ENCODE measurements around the gene EXTL1.

EXTL1 gene

GRCh38 chr1:26047278-26047874, 25.8 kb downstream of the EXTL1 start:
- TF ChIP-seq NFIC (IDR thresholded peaks at IDR 0.05) (no peak), USF1 (IDR thresholded peaks at IDR 0.05) (no peak), MAX (IDR thresholded peaks at IDR 0.05) (no peak), EGR1 (IDR thresholded peaks at IDR 0.05) (no peak), RAD21 (IDR thresholded peaks at IDR 0.05; ENCODE audit: low read depth) (no peak), REST (IDR thresholded peaks at IDR 0.05; ENCODE audit: low read depth) (no peak), YY1 (IDR thresholded peaks at IDR 0.05; ENCODE audit: low read depth) (no peak), CEBPB (IDR thresholded peaks at IDR 0.05) (no peak), FOXM1 (IDR thresholded peaks at IDR 0.05; ENCODE audit: borderline replicate concordance, low read depth) (no peak), TAF1 (IDR thresholded peaks at IDR 0.05; ENCODE audit: low read depth) (no peak), EP300 (IDR thresholded peaks at IDR 0.05; ENCODE audit: borderline replicate concordance) (no peak), CREB1 (IDR thresholded peaks at IDR 0.05; ENCODE audit: low read depth) (no peak), TCF12 (IDR thresholded peaks at IDR 0.05; ENCODE audit: low read depth) (no peak)

- TF ChIP-seq USF1 (IDR thresholded peaks at IDR 0.05), result peak; percentile 87
- no peak for TF ChIP-seq EGR1 (IDR thresholded peaks at IDR 0.05)
Observed at GRCh38 chr1:26049531-26050247, 28.1 kb downstream of the EXTL1 start.

GRCh38 chr1:26050248-26050640, 28.7 kb downstream of the EXTL1 start:
- no peak for TF ChIP-seq TCF12 (IDR thresholded peaks at IDR 0.05; ENCODE audit: low read depth)
- no peak for TF ChIP-seq RAD21 (IDR thresholded peaks at IDR 0.05; ENCODE audit: low read depth)
- TF ChIP-seq EP300 (IDR thresholded peaks at IDR 0.05; ENCODE audit: borderline replicate concordance), result no peak
- no peak for TF ChIP-seq CREB1 (IDR thresholded peaks at IDR 0.05; ENCODE audit: low read depth)
- no peak for TF ChIP-seq ZBTB7A (IDR thresholded peaks at IDR 0.05; ENCODE audit: low read depth)
- no peak for TF ChIP-seq YY1 (IDR thresholded peaks at IDR 0.05; ENCODE audit: low read depth)
- TF ChIP-seq CEBPB (IDR thresholded peaks at IDR 0.05), result no peak
- TF ChIP-seq REST (IDR thresholded peaks at IDR 0.05; ENCODE audit: low read depth), result no peak

- TF ChIP-seq YY1 (IDR thresholded peaks at IDR 0.05; ENCODE audit: low read depth) (no peak), FOXM1 (IDR thresholded peaks at IDR 0.05; ENCODE audit: borderline replicate concordance, low read depth) (no peak)
Observed at GRCh38 chr1:26053718-26054560, 32.4 kb downstream of the EXTL1 start.

- TF ChIP-seq NFIC (IDR thresholded peaks at IDR 0.05), result no peak
- no peak for TF ChIP-seq CREB1 (IDR thresholded peaks at IDR 0.05; ENCODE audit: low read depth)
- TF ChIP-seq TEAD4 (IDR thresholded peaks at IDR 0.05), result no peak
- no peak for TF ChIP-seq TCF12 (IDR thresholded peaks at IDR 0.05; ENCODE audit: low read depth)
- TF ChIP-seq EP300 (IDR thresholded peaks at IDR 0.05; ENCODE audit: borderline replicate concordance), result no peak
- TF ChIP-seq CEBPB (IDR thresholded peaks at IDR 0.05), result no peak
- no peak for TF ChIP-seq USF1 (IDR thresholded peaks at IDR 0.05)
- no peak for TF ChIP-seq FOXM1 (IDR thresholded peaks at IDR 0.05; ENCODE audit: borderline replicate concordance, low read depth)
- no peak for TF ChIP-seq ZBTB7A (IDR thresholded peaks at IDR 0.05; ENCODE audit: low read depth)
- TF ChIP-seq YY1 (IDR thresholded peaks at IDR 0.05; ENCODE audit: low read depth), result no peak
- TF ChIP-seq REST (IDR thresholded peaks at IDR 0.05; ENCODE audit: low read depth), result no peak
- no peak for TF ChIP-seq EGR1 (IDR thresholded peaks at IDR 0.05)
- TF ChIP-seq TAF1 (IDR thresholded peaks at IDR 0.05; ENCODE audit: low read depth), result no peak
- no peak for TF ChIP-seq RAD21 (IDR thresholded peaks at IDR 0.05; ENCODE audit: low read depth)
- TF ChIP-seq MAX (IDR thresholded peaks at IDR 0.05), result no peak
Observed at GRCh38 chr1:26055041-26055440, 33.5 kb downstream of the EXTL1 start.

All from Ishikawa (cell line).